ENCODE results near the gene MYO9B. TPM values are rescaled to one million over a fixed set of nuclear protein-coding genes. Genes with fewer than 3 reads are reported as not detected.

Gene MYO9B
- polyA plus RNA-seq, 3 donors = 49.3 to 61.7 (median 58.0) TPM

- DNase-seq (ENCODE audit: extremely low read depth in 1 of 11, low read depth in 9 of 11, low spot score in 4 of 11) = no peak
Measured at GRCh38 chr19:17244618-17245534, 169.3 kb downstream of the MYO9B start.

GRCh38 chr19:17245535-17245984 is 170.0 kb downstream of the MYO9B start, which contains the start of gene NR2F6:
Gene NR2F6, minus strand, starts transcription at chr19:17245919. Its CDS starts 699 bp downstream, at chr19:17245220.
- DNase-seq (ENCODE audit: extremely low read depth in 1 of 11, low read depth in 9 of 11, low spot score in 4 of 11) = no peak

DNA sequence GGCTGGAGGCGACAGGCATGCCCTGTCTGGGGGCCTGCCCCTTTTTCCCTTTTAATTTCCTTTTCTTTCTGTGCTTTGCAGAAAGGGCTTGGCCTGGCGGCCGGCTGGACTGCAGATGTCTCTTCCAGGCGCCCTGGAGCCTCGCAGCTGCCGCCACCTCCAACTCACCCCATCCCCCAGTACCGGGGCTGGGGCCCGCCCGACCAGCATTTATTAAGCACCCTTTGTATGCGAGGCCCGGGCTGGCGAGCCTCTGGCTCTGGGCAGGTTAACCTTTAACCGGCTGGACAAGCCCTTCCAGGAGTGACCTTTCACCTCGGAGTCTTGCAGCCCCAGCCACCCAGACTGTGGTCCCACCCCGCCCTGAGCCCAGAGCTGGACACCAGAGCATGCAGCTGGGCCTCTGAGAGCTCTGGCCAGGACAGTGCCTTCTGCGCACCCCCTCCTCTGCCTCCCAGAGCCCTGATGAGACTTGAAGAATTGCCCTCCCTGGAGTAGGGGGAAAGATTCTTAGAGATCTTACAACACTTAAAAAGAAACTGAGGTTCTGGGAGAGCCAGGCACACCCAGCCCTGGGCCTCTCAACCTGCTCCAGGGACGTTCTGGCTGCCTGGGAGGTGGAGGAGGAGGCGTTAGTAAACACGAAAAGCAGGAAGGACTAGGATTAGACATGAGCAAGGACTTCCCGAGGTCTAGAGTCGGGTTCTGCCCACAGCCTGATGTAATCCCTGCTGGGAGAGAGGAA is 171.3 kb downstream of the MYO9B start:
- no peak for DNase-seq (ENCODE audit: extremely low read depth in 1 of 11, low read depth in 9 of 11, low spot score in 4 of 11)

- DNase-seq (ENCODE audit: extremely low read depth in 1 of 11, low read depth in 9 of 11, low spot score in 4 of 11) = no peak
Measured at GRCh38 chr19:17248011-17248776, 172.6 kb downstream of the MYO9B start.

- DNase-seq (ENCODE audit: extremely low read depth in 1 of 11, low read depth in 9 of 11, low spot score in 4 of 11) = no peak
Measured at GRCh38 chr19:17249887-17250548, 174.4 kb downstream of the MYO9B start.

DNA sequence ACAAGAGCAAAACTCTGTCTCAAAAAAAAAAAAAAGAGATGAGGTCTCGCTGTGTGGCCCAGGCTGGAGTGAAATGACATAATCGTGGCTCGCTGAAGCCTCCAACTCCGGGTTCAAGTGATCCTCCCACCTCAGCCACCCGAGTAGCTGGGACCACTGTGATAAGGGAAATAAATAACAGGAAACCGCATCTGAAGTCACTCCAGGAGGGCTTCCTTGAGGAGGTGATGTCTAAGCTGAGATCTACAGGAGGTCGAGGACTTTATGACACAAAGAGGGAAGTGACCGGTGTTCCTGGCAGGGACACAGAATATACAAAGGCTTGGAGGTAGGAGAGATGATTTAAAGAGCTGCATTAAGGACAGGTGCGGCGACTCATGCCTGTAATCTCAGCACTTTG is 179.1 kb downstream of the MYO9B start:
- no peak for DNase-seq (ENCODE audit: extremely low read depth in 1 of 11, low read depth in 9 of 11, low spot score in 4 of 11)

DNA sequence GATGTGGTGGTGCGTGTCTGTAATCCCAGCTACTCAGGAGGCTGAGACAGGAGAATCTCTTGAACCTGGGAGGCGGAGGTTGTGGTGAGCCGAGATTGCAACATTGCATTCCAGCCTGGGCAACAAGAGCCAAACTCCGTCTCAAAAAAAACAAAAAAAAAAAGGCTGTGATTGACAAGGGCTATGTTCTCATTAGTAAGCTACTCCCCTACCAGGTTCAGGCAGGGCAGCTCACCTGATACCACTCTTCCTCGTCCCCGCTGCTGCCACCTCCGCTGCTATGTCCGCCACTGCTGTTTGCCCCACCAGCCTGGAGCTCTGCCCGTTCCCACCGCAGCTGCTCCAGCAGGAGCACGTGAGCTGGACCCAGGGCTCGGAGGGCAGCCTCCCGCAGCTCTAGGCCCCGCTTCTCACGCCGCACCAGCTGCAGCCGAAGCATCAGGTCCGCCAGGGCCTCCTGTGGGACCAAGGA is 179.6 kb downstream of the MYO9B start:
- no peak for DNase-seq (ENCODE audit: extremely low read depth in 1 of 11, low read depth in 9 of 11, low spot score in 4 of 11)

- no peak for DNase-seq (ENCODE audit: extremely low read depth in 1 of 11, low read depth in 9 of 11, low spot score in 4 of 11)
Measured at GRCh38 chr19:17256130-17256529, 180.6 kb downstream of the MYO9B start.

DNA sequence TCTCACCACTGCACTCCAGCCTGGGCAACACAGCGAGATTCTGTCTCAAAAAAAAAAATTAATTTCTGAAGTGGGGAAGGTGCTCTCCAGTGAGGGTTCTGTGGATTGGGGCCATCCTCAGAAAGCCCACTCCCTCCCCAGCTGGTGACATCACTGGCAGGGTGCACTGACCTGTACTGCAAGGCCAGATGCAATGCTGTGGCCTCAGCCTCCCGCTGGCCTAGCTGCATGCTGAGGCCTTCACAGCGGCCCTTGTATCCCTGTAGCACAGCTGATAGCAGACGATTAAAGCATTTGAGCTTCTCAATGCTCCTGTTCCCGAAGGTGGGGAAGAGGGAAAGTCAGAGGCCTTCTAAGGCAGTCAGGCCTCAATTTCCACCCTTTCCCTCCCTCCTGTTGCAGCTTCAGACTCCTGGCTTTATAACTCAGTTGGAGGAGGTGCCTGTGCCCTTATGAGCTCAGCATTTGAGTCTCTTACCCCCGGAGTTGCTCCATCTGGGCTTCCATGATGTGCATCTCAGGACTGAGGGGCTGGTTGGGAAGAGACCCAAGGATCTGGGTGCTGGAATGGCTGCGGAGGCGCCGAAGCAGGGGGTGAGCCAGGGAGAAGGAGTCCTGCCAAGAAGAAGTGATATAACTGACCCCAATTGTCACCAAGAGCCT is 183.7 kb downstream of the MYO9B start:
- DNase-seq (ENCODE audit: extremely low read depth in 1 of 11, low read depth in 9 of 11, low spot score in 4 of 11) = no peak

DNA sequence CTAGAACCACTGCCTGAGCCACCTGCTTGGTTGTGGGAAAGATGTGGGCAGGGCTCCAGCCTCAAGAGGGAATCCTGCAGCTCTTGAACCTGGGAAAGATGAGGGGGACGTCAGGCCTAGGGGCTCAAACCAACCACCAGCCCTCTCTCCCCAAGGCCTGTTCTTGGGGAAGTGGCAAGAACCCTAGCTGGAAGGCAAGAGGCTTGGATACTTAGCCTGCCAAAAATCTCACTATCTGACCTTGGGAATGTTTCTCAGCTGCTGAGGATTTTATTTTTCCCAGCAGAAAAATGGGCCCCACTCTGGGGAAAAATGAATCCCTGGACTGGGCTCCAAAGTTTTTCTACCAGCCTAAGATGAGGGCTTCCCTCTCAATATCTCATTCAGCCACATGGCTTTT is 184.4 kb downstream of the MYO9B start:
- no peak for DNase-seq (ENCODE audit: extremely low read depth in 1 of 11, low read depth in 9 of 11, low spot score in 4 of 11)

DNA sequence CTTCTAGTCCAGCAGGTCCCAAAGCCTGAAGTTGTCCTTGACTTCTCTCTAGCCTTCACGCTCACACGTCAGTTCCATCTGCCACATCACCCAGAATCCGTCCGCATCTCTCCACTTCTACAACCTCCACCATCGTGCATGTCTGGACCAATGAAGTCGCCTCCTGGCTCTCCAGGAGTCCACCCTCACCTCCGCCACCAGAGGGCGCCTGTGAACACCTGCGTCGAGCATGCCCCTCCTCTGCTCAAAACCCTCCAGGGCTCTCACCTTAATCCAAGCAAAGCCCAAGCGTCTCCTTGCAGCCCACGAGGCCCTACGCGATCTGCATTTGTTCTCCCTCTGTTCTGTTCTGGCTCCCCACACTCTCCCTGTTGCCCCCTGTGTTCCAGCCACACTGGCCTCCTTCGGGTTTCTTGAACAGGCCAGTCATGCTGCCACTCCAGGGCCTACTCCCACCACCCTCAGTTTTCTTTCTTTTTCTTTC is 185.3 kb downstream of the MYO9B start:
- DNase-seq (ENCODE audit: extremely low read depth in 1 of 11, low read depth in 9 of 11, low spot score in 4 of 11) = peak in 1 of 11 donors; percentile 56

GRCh38 chr19:17262557-17262956 is 187.0 kb downstream of the MYO9B start:
- no peak for DNase-seq (ENCODE audit: extremely low read depth in 1 of 11, low read depth in 9 of 11, low spot score in 4 of 11)

Other genes with a start within 250 kb of the MYO9B start
- gene SIN3B, start 246.4 kb upstream of the MYO9B start, polyA plus RNA-seq (ENCODE audit: insufficient read length in 3 of 3) = 10 to 100 TPM; 61.9 to 97.6 (median 62.6) TPM
- gene F2RL3, start 186.8 kb upstream of the MYO9B start, polyA plus RNA-seq (ENCODE audit: insufficient read length in 3 of 3) = 1 to 10 TPM; 1.0 to 1.9 (median 1.4) TPM
- gene CPAMD8, start 49.0 kb upstream of the MYO9B start, polyA plus RNA-seq (ENCODE audit: insufficient read length in 3 of 3) = 10 to 100 TPM; 34.1 to 55.6 (median 44.2) TPM
- 10 to 100 TPM; 10.8 to 16.6 (median 15.3) TPM for gene HAUS8, start 325 bp upstream of the MYO9B start, polyA plus RNA-seq (ENCODE audit: insufficient read length in 3 of 3)
- gene USE1, start 139.6 kb downstream of the MYO9B start, polyA plus RNA-seq (ENCODE audit: insufficient read length in 3 of 3) = 10 to 100 TPM; 21.6 to 33.7 (median 30.9) TPM
- 10 to 100 TPM; 17.5 to 21.2 (median 20.3) TPM for gene OCEL1, start 150.4 kb downstream of the MYO9B start, polyA plus RNA-seq (ENCODE audit: insufficient read length in 3 of 3)
- gene NR2F6, start 170.1 kb downstream of the MYO9B start, polyA plus RNA-seq (ENCODE audit: insufficient read length in 3 of 3) = 10 to 100 TPM; 31.5 to 59.9 (median 44.3) TPM
- gene USHBP1, start 189.0 kb downstream of the MYO9B start, polyA plus RNA-seq (ENCODE audit: insufficient read length in 3 of 3) = 1 to 10 TPM; 4.2 to 7.1 (median 6.5) TPM
- gene BABAM1, start 191.7 kb downstream of the MYO9B start, polyA plus RNA-seq (ENCODE audit: insufficient read length in 3 of 3) = 100 to 1,000 TPM in 2 of 3 donors, 10 to 100 TPM in 1; 97.0 to 111 (median 107) TPM
- gene ANKLE1, start 206.1 kb downstream of the MYO9B start, polyA plus RNA-seq (ENCODE audit: insufficient read length in 3 of 3) = 1 to 10 TPM in 2 of 3 donors, under 1 TPM in 1; 0.95 to 1.7 (median 1.0) TPM
- gene ABHD8, start 227.6 kb downstream of the MYO9B start, polyA plus RNA-seq (ENCODE audit: insufficient read length in 3 of 3) = 10 to 100 TPM in 2 of 3 donors, 1 to 10 TPM in 1; 6.2 to 12.2 (median 11.5) TPM
- gene MRPL34, start 230.1 kb downstream of the MYO9B start, polyA plus RNA-seq (ENCODE audit: insufficient read length in 3 of 3) = 10 to 100 TPM; 45.9 to 65.6 (median 57.3) TPM
- gene DDA1, start 233.8 kb downstream of the MYO9B start, polyA plus RNA-seq (ENCODE audit: insufficient read length in 3 of 3) = 10 to 100 TPM; 29.8 to 41.8 (median 40.2) TPM

Data from renal cortex interstitium (tissue), 11 donors.